Large intestine (tissue), 3 donors: ENCODE data around the gene VPREB3. TPM values are rescaled to one million over a fixed set of nuclear protein-coding genes. Genes with fewer than 3 reads are reported as not detected.

Source experiments
- DNase-seq, 2 donors: peaks; one replicate each; pipeline versions ENCODE4 v3.0.0 to v3.0.0-alpha.2; 2013
- H3K27ac ChIP-seq: one replicate; pipeline ENCODE4 v1.5.1; 2013; ENCODE audit warnings: low read length
- H3K27me3 ChIP-seq: 2 replicates; pipeline ENCODE4 v1.6.1; 2013; ENCODE audit warnings: low read length; ENCODE audit not compliant: control insufficient read depth, insufficient read depth
- H3K36me3 ChIP-seq: 2 replicates; pipeline ENCODE4 v1.6.1; 2013; ENCODE audit warnings: low read length; ENCODE audit not compliant: control insufficient read depth, insufficient read depth
- H3K4me1 ChIP-seq: one replicate; pipeline ENCODE4 v1.6.1; 2013; ENCODE audit warnings: low read length; ENCODE audit not compliant: control insufficient read depth, insufficient read depth
- H3K4me3 ChIP-seq: one replicate; pipeline ENCODE4 v1.5.1; 2013; ENCODE audit warnings: low read length
- H3K9me3 ChIP-seq: one replicate; pipeline ENCODE4 v1.6.1; 2013; ENCODE audit warnings: mild to moderate bottlenecking, low read depth, low read length, moderate library complexity; ENCODE audit not compliant: control insufficient read depth
- WGBS: methylation state at CpG from one replicate; pipeline ENCODE4 v1.1.5; 2013; ENCODE audit warnings: low lambda C conversion rate; ENCODE audit not compliant: insufficient coverage; 5-methylcytosine and 5-hydroxymethylcytosine counted together
- polyA plus RNA-seq: library from polyadenylated mRNA; unstranded; fragments of 120-200 nt; gene quantifications from one replicate; pipeline ENCODE4 v1.2.1, GENCODE V29; 2013

The VPREB3 gene
- polyA plus RNA-seq, 1 donor = 0.45 TPM

GRCh38 chr22:23774922-23775436, 20.8 kb upstream of the VPREB3 start:
- Histone ChIP-seq H3K27me3 (peaks cover 2% of the 10 kb centered on the region), H3K27ac (no peak overlapping the region), H3K4me3 (no peak overlapping the region), H3K4me1 (peaks cover 43% of the 10 kb centered on the region), H3K9me3 (no peaks in the 10 kb centered on the region), H3K36me3 (no peaks in the 10 kb centered on the region)
- DNase-seq = no peak
- WGBS = no CpG with 5 or more reads among the region's 2 CpGs

- H3K9me3 ChIP-seq = no peaks in the 10 kb centered on the region
- DNase-seq = no peak
- H3K4me1 ChIP-seq = peaks cover 46% of the 10 kb centered on the region
- peaks cover 2% of the 10 kb centered on the region for H3K27me3 ChIP-seq
- no peaks in the 10 kb centered on the region for H3K36me3 ChIP-seq
- no CpG with 5 or more reads among the region's 12 CpGs for WGBS
- no peak overlapping the region for H3K27ac ChIP-seq
- H3K4me3 ChIP-seq = no peak overlapping the region
Measured at GRCh38 chr22:23774114-23774921, 20.1 kb upstream of the VPREB3 start.

- H3K4me1 ChIP-seq = peaks cover 46% of the 10 kb centered on the region
- no peaks in the 10 kb centered on the region for H3K36me3 ChIP-seq
- H3K27ac ChIP-seq = no peak overlapping the region
- H3K9me3 ChIP-seq = no peaks in the 10 kb centered on the region
- 42% methylated on average over 4 of the region's 7 CpGs for WGBS
- peak overlapping the region; percentile 41 for H3K4me3 ChIP-seq
- H3K27me3 ChIP-seq = peaks cover 2% of the 10 kb centered on the region
- DNase-seq = no peak
Measured at GRCh38 chr22:23773483-23774113, 19.4 kb upstream of the VPREB3 start.

GRCh38 chr22:23772649-23773473, 18.6 kb upstream of the VPREB3 start, which contains the start of gene MMP11:
MMP11 (plus strand) TSS chr22:23772849; CDS start chr22:23772871, 22 bp downstream.
- peaks cover 2% of the 10 kb centered on the region for H3K27me3 ChIP-seq
- H3K4me3 ChIP-seq = peak within 1 kb of the TSS; percentile 41
- H3K9me3 ChIP-seq = no peaks in the 10 kb centered on the region
- H3K36me3 ChIP-seq = no peaks in the 10 kb centered on the region
- H3K27ac ChIP-seq = no peak within 1 kb of the TSS
- peaks cover 39% of the 10 kb centered on the region for H3K4me1 ChIP-seq
- WGBS = no CpG with 5 or more reads among the region's 79 CpGs
- DNase-seq = peak in 1 of 2 donors; percentile 55

GRCh38 chr22:23772315-23772648, 18.1 kb upstream of the VPREB3 start:
- WGBS = no CpG with 5 or more reads among the region's 6 CpGs

GRCh38 chr22:23769321-23769965, 15.2 kb upstream of the VPREB3 start:
- Histone ChIP-seq H3K27me3 (peaks cover 2% of the 10 kb centered on the region), H3K36me3 (no peaks in the 10 kb centered on the region), H3K4me3 (no peak overlapping the region), H3K27ac (no peak overlapping the region), H3K4me1 (peaks cover 34% of the 10 kb centered on the region), H3K9me3 (no peaks in the 10 kb centered on the region)
- no CpG with 5 or more reads among the region's 6 CpGs for WGBS
- DNase-seq = no peak

More at GRCh38 chr22:23772315-23772648, 18.1 kb upstream of the VPREB3 start:
- Histone ChIP-seq H3K4me3 (peak overlapping the region; percentile 33), H3K36me3 (no peaks in the 10 kb centered on the region), H3K27me3 (peaks cover 2% of the 10 kb centered on the region), H3K9me3 (no peaks in the 10 kb centered on the region), H3K27ac (no peak overlapping the region), H3K4me1 (peaks cover 36% of the 10 kb centered on the region)
- DNase-seq = no peak

- Histone ChIP-seq H3K9me3 (no peaks in the 10 kb centered on the region), H3K36me3 (no peaks in the 10 kb centered on the region), H3K4me3 (peak within 1 kb of the TSS; percentile 66), H3K27me3 (no peaks in the 10 kb centered on the region), H3K27ac (peak within 1 kb of the TSS; percentile 44), H3K4me1 (peaks cover 22% of the 10 kb centered on the region)
- peak; percentile 70 to 90 for DNase-seq
- WGBS = no CpG with 5 or more reads among the region's 63 CpGs
Measured at GRCh38 chr22:23767673-23768548, 13.7 kb upstream of the VPREB3 start, which contains the start of gene CHCHD10. CHCHD10 (minus strand) TSS chr22:23767972; CDS start chr22:23767874, 98 bp downstream.

- Histone ChIP-seq H3K9me3 (no peaks in the 10 kb centered on the region), H3K4me1 (peaks cover 20% of the 10 kb centered on the region), H3K27me3 (no peaks in the 10 kb centered on the region), H3K27ac (peak overlapping the region; percentile 3), H3K36me3 (no peaks in the 10 kb centered on the region), H3K4me3 (peak overlapping the region; percentile 66)
- no peak for DNase-seq
- no CpG with 5 or more reads among the region's 27 CpGs for WGBS
Measured at GRCh38 chr22:23767303-23767672, 13.1 kb upstream of the VPREB3 start.
